ENCODE results near the gene MRPL40.

The MRPL40 gene

DNA sequence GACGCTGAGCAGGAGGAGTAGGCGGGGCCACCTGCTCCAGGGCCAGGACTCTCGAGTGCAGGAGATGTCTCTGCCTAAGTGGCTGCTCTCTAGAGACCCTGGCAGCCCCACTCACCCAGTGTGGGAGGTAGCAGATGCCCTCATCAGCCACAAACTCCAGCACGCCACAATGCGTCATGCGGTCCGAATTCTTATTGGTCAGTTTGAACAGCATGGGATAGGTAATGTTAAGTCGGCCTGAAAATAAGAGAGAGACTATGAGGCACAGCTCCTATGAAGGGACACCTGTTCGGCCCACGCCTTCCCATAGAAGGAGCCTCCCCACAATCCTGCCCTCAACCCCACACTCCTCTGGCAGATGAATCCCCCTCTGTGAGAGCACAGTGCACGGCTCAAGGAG, 39.2 kb downstream of the MRPL40 start:
- ChIA-PET CTCF (interaction anchor here (0.6 kb wide), 1 partner anchor 38 kb away, joined by 6 read pairs; no protein-coding TSS in a partner anchor), POLR2A (interaction anchor here (1.8 kb wide), 1 partner anchor 8 kb away, joined by 4 read pairs; no protein-coding TSS in a partner anchor)
- no peak for TF ChIP-seq ZNF384 (IDR thresholded peaks at IDR 0.05)
- no peak for TF ChIP-seq BHLHE40 (IDR thresholded peaks at IDR 0.05; ENCODE audit: borderline replicate concordance)
- no peak for TF ChIP-seq FOXM1 (IDR thresholded peaks at IDR 0.05; ENCODE audit: borderline replicate concordance)
- TF ChIP-seq TARDBP (IDR thresholded peaks at IDR 0.05) = no peak
- no peak for TF ChIP-seq FOXA1 (IDR thresholded peaks at IDR 0.05)
- no peak for TF ChIP-seq ARNT (IDR thresholded peaks at IDR 0.05)
- TF ChIP-seq CTBP1 (IDR thresholded peaks at IDR 0.05; ENCODE audit: borderline replicate concordance) = no peak
- TF ChIP-seq NFRKB (IDR thresholded peaks at IDR 0.05) = no peak
- no peak for TF ChIP-seq LEF1 (IDR thresholded peaks at IDR 0.05; ENCODE audit: borderline replicate concordance)
- TF ChIP-seq ELF4 (IDR thresholded peaks at IDR 0.05) = no peak
- no peak for TF ChIP-seq SUZ12 (IDR thresholded peaks at IDR 0.05)

DNA sequence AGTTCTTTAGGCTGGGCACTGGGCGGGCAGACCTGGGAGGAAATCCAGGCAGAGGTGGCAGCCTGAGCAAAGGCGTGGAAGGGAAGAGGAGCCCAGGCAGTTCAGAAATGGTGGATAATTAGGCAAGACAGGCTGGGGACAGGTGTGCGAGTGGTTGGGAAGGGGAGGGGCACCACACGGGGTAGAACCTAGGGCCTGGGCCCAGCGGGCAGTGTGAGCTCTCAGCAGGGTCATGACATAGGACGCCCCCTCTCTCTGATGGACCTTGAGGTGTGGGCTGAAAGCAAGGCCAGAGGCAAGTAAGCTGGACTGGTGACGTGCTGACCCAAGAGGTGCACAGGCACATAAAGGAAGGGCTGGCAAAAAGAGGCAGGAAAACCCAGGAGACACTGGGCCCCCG, 39.9 kb downstream of the MRPL40 start:
- POLR2A ChIA-PET = interaction anchor here (1.0 to 1.8 kb wide), 3 partner anchors 8 to 24 kb away, joined by 3 to 4 read pairs (median 4); partner anchors contain the start of gene C22orf39
- CTCF ChIA-PET = interaction anchor here (0.6 kb wide), 1 partner anchor 38 kb away, joined by 6 read pairs; no protein-coding TSS in a partner anchor
- TF ChIP-seq FOXK2 (IDR thresholded peaks at IDR 0.05) (no peak), CTBP1 (IDR thresholded peaks at IDR 0.05; ENCODE audit: borderline replicate concordance) (no peak), FOXM1 (IDR thresholded peaks at IDR 0.05; ENCODE audit: borderline replicate concordance) (no peak), SUZ12 (IDR thresholded peaks at IDR 0.05) (no peak), FOXA1 (IDR thresholded peaks at IDR 0.05) (no peak), BHLHE40 (IDR thresholded peaks at IDR 0.05; ENCODE audit: borderline replicate concordance) (no peak), ZNF384 (IDR thresholded peaks at IDR 0.05) (no peak), ELF4 (IDR thresholded peaks at IDR 0.05) (no peak), SP1 (IDR thresholded peaks at IDR 0.05) (no peak), ARNT (IDR thresholded peaks at IDR 0.05) (no peak), TARDBP (IDR thresholded peaks at IDR 0.05) (no peak)
- no peak for DNase-seq (ENCODE audit: extremely low spot score)

More for the DNA sequence above, 39.2 kb downstream of the MRPL40 start:
- DNase-seq (ENCODE audit: extremely low spot score) = no peak

DNA sequence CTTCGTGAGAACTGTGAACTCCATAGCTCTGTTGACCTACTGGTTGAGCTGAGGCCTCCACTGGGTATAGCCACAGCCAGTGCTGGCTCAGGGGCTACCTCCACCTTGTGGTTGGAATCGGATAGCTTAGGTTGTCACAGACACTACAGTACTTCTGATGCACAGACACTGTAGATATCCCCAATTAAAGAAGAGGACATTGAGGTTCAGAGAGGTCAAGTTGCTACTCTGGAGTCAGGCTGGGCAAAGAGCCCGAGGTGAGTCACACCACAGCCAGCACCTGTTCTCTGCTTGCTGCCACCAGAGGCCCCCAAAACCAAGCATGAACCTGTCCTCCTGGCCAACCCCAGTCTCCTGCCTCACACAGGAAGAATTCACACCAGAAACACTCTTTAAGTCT, 41.2 kb downstream of the MRPL40 start:
- DNase-seq (ENCODE audit: extremely low spot score) = no peak
- ChIA-PET CTCF (interaction anchor here (1.2 kb wide), 1 partner anchor 156 kb away, joined by 3 read pairs; no protein-coding TSS in a partner anchor), POLR2A (interaction anchor here (1.3 kb wide), 1 partner anchor 9 kb away, joined by 3 read pairs; no protein-coding TSS in a partner anchor)

DNA sequence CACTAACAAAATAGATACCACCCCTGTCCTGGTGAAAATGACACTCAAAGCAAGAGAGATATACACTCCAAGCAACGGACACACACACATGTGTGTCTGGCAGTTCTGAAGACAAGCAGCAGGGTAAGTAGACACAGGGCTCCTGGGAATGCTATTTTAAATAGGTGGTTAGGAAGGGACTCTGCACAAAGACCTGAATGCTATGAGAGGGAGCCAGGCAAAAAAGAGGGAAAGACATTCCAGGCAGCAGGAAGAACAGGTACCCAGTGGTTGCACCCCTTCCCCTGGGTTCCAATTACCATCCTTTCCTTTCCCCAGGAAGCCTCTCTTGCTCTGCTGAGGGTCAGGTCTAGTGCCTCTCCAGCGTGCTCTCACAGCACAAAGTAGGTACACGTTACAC, 43.7 kb downstream of the MRPL40 start:
- DNase-seq (ENCODE audit: extremely low spot score) = no peak
- TF ChIP-seq BHLHE40 (IDR thresholded peaks at IDR 0.05; ENCODE audit: borderline replicate concordance) = no peak
- TF ChIP-seq HDGF (IDR thresholded peaks at IDR 0.05; ENCODE audit: borderline replicate concordance) = no peak
- no peak for TF ChIP-seq TARDBP (IDR thresholded peaks at IDR 0.05)
- no peak for TF ChIP-seq ZNF384 (IDR thresholded peaks at IDR 0.05)
- TF ChIP-seq L3MBTL2 (conservative IDR thresholded peaks at IDR 0.05) = no peak
- no peak for TF ChIP-seq NFRKB (IDR thresholded peaks at IDR 0.05)
- no peak for TF ChIP-seq ARNT (IDR thresholded peaks at IDR 0.05)
- no peak for TF ChIP-seq SUZ12 (IDR thresholded peaks at IDR 0.05)
- TF ChIP-seq LEF1 (IDR thresholded peaks at IDR 0.05; ENCODE audit: borderline replicate concordance) = no peak
- no peak for TF ChIP-seq FOXK2 (IDR thresholded peaks at IDR 0.05)
- TF ChIP-seq, protein P1, sequence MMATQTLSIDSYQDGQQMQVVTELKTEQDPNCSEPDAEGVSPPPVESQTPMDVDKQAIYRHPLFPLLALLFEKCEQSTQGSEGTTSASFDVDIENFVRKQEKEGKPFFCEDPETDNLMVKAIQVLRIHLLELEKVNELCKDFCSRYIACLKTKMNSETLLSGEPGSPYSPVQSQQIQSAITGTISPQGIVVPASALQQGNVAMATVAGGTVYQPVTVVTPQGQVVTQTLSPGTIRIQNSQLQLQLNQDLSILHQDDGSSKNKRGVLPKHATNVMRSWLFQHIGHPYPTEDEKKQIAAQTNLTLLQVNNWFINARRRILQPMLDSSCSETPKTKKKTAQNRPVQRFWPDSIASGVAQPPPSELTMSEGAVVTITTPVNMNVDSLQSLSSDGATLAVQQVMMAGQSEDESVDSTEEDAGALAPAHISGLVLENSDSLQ (IDR thresholded peaks at IDR 0.05) = no peak
- TF ChIP-seq ELF4 (IDR thresholded peaks at IDR 0.05) = no peak
- TF ChIP-seq FOXM1 (IDR thresholded peaks at IDR 0.05; ENCODE audit: borderline replicate concordance) = no peak
- no peak for TF ChIP-seq SP1 (IDR thresholded peaks at IDR 0.05)
- TF ChIP-seq CTBP1 (IDR thresholded peaks at IDR 0.05; ENCODE audit: borderline replicate concordance) = no peak
- no peak for TF ChIP-seq FOXA1 (IDR thresholded peaks at IDR 0.05)
- CTCF ChIA-PET = no interaction called here
- POLR2A ChIA-PET = no interaction called here

More for the DNA sequence above, 41.2 kb downstream of the MRPL40 start:
- TF ChIP-seq FOXM1 (IDR thresholded peaks at IDR 0.05; ENCODE audit: borderline replicate concordance) (no peak), LEF1 (IDR thresholded peaks at IDR 0.05; ENCODE audit: borderline replicate concordance) (no peak), FOXK2 (IDR thresholded peaks at IDR 0.05) (no peak), ZNF384 (IDR thresholded peaks at IDR 0.05) (no peak), SUZ12 (IDR thresholded peaks at IDR 0.05) (no peak), NFRKB (IDR thresholded peaks at IDR 0.05) (no peak), BHLHE40 (IDR thresholded peaks at IDR 0.05; ENCODE audit: borderline replicate concordance) (no peak), L3MBTL2 (conservative IDR thresholded peaks at IDR 0.05) (no peak), ARNT (IDR thresholded peaks at IDR 0.05) (no peak), FOXA1 (IDR thresholded peaks at IDR 0.05) (no peak), CTBP1 (IDR thresholded peaks at IDR 0.05; ENCODE audit: borderline replicate concordance) (no peak)

DNA sequence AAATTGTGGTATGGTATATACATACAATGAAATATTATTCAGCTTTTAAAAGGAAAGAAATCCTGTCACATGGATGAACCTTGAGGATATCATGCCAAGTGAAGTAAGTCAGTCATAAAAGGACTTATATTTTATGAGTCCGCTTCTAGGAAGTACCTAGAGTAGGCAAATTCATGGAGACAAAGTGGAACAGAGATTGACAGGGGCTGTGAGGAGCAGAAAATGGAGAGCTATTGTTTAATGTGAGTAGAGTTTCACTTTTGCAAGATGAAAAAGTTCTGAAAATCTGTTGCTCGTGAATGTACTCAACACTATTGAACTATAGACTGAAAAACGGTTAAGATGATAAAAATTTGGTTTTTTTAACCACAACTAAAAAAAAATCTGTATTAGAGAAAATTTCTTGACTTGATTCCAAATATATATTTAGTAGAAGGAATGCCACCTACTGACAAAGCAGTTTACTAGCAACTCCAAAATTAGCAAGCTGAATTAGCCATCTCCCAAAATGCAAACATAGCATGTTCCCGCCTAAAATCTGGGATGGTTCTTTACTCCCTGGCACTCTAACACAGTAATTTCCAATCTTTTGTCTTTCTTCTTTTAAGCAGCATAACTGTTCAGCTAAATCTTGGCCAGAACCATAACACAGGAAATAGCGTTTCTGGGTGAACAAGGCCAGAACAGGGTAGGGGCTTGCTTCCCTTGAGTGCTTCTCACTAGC, 45.1 kb downstream of the MRPL40 start:
- ChIA-PET CTCF (interaction anchor here (0.7 to 1.3 kb wide), 5 partner anchors 14 to 348 kb away, joined by 3 to 9 read pairs (median 4); no protein-coding TSS in a partner anchor), POLR2A (interaction anchor here (0.7 to 1.3 kb wide), 6 partner anchors 14 to 299 kb away, joined by 3 to 4 read pairs (median 3); partner anchors contain the start of genes MRPL40 and SLC25A1)
- DNase-seq (ENCODE audit: extremely low spot score) = no peak
- no peak for TF ChIP-seq BHLHE40 (IDR thresholded peaks at IDR 0.05; ENCODE audit: borderline replicate concordance)
- TF ChIP-seq L3MBTL2 (conservative IDR thresholded peaks at IDR 0.05) = no peak
- no peak for TF ChIP-seq SP1 (IDR thresholded peaks at IDR 0.05)
- TF ChIP-seq, protein P1 (IDR thresholded peaks at IDR 0.05) = peak; percentile 71
- no peak for TF ChIP-seq SUZ12 (IDR thresholded peaks at IDR 0.05)
- TF ChIP-seq ELF4 (IDR thresholded peaks at IDR 0.05) = no peak
- no peak for TF ChIP-seq ARNT (IDR thresholded peaks at IDR 0.05)
- no peak for TF ChIP-seq FOXK2 (IDR thresholded peaks at IDR 0.05)
- no peak for TF ChIP-seq ZNF384 (IDR thresholded peaks at IDR 0.05)

All from HEK293T (cell line).